HEK293 (cell line): ENCODE results near the gene SAMD4A.

ENCODE experiments used
- CTCF ChIA-PET: fragments of 350-600 bp; formaldehyde crosslinking; extraction: SDS; loops from one replicate; lab custom pipeline; 2021; ENCODE audit warnings: antibody characterized with exemption; lab: Yijun Ruan, JAX
- POLR2A ChIA-PET: fragments of 300-600 bp; formaldehyde crosslinking; extraction: SDS; loops from one replicate; lab custom pipeline; 2020; ENCODE audit warnings: antibody characterized with exemption, inconsistent platforms; lab: Yijun Ruan, JAX
- H3K27ac ChIP-seq: fragments of 200-500 bp; sonication (Bioruptor generic); 2 replicates; pipeline ENCODE4 v1.5.1; 2014; ENCODE audit warnings: low read depth, low read length, control low read depth, inconsistent platforms; ENCODE audit errors: extremely low read depth
- H3K36me3 ChIP-seq, 2 experiments: fragments of 200-500 bp in 1 of 2; sonication (Bioruptor generic) in 1 of 2; 1 replicate in 1 of 2; 2 replicates in 1 of 2; pipeline ENCODE4 v1.5.1; 2014 to 2017; ENCODE audit warnings: inconsistent platforms in 2 of 2, low read length in 2 of 2; ENCODE audit not compliant: control insufficient read depth in 2 of 2, insufficient read depth in 1 of 2
- H3K4me1 ChIP-seq: fragments of 200-500 bp; sonication (Bioruptor generic); 2 replicates; pipeline ENCODE4 v1.5.1; 2014; ENCODE audit warnings: mild to moderate bottlenecking, low read length, inconsistent platforms; ENCODE audit not compliant: control insufficient read depth, insufficient read depth
- H3K4me3 ChIP-seq: 2 replicates; pipeline ENCODE4 v1.5.1; 2011; ENCODE audit warnings: low read depth, mild to moderate bottlenecking, control low read depth, low read length, moderate library complexity
- H3K9me3 ChIP-seq: fragments of 200-500 bp; sonication (Bioruptor generic); 2 replicates; pipeline ENCODE4 v1.5.1; 2014; ENCODE audit warnings: low read depth, low read length, inconsistent platforms; ENCODE audit not compliant: control insufficient read depth, insufficient read depth
- GLIS1 ChIP-seq: fragments of 450-650 bp; formaldehyde crosslinking; IDR thresholded peaks from 2 replicates; pipeline ENCODE4 v1.5.1; 2016; ENCODE audit warnings: missing biosample characterization, missing genetic modification characterization
- IKZF3 ChIP-seq: fragments of 450-650 bp; IDR thresholded peaks from 2 replicates; pipeline ENCODE4 v1.5.0; 2018; ENCODE audit warnings: missing biosample characterization, mild to moderate bottlenecking, missing genetic modification characterization, moderate library complexity
- KLF1 ChIP-seq: fragments of 450-650 bp; formaldehyde crosslinking; IDR thresholded peaks from 2 replicates; pipeline ENCODE4 v1.5.1; 2016; ENCODE audit warnings: missing biosample characterization, missing genetic modification characterization
- YY2 ChIP-seq: fragments of 450-650 bp; formaldehyde crosslinking; IDR thresholded peaks from 2 replicates; pipeline ENCODE4 v1.5.1; 2016; ENCODE audit warnings: missing biosample characterization, missing genetic modification characterization
- ZFP3 ChIP-seq: fragments of 450-650 bp; formaldehyde crosslinking; IDR thresholded peaks from 2 replicates; pipeline ENCODE4 v1.5.1; 2016; ENCODE audit warnings: low read depth, missing biosample characterization, missing genetic modification characterization
- ZFP41 ChIP-seq: fragments of 450-650 bp; formaldehyde crosslinking; IDR thresholded peaks from 2 replicates; pipeline ENCODE4 v1.5.1; 2016; ENCODE audit warnings: missing biosample characterization, missing genetic modification characterization, borderline replicate concordance
- ZNF133 ChIP-seq: fragments of 450-650 bp; formaldehyde crosslinking; IDR thresholded peaks from 2 replicates; pipeline ENCODE4 v1.5.1; 2016; ENCODE audit warnings: missing biosample characterization, missing genetic modification characterization
- ZNF138 ChIP-seq: fragments of 450-650 bp; formaldehyde crosslinking; IDR thresholded peaks from 2 replicates; pipeline ENCODE4 v1.5.1; 2016; ENCODE audit warnings: missing biosample characterization, missing genetic modification characterization, borderline replicate concordance
- ZNF184 ChIP-seq: fragments of 450-650 bp; IDR thresholded peaks from 2 replicates; pipeline ENCODE4 v1.5.1; 2018; ENCODE audit warnings: missing biosample characterization, mild to moderate bottlenecking, missing genetic modification characterization
- ZNF19 ChIP-seq: fragments of 450-650 bp; formaldehyde crosslinking; IDR thresholded peaks from 2 replicates; pipeline ENCODE4; 2016; ENCODE audit warnings: missing biosample characterization, missing genetic modification characterization, low read depth
- ZNF239 ChIP-seq: fragments of 450-650 bp; formaldehyde crosslinking; IDR thresholded peaks from 2 replicates; pipeline ENCODE4 v1.5.1; 2016; ENCODE audit warnings: missing biosample characterization, missing genetic modification characterization
- ZNF292 ChIP-seq: fragments of 450-650 bp; formaldehyde crosslinking; IDR thresholded peaks from 2 replicates; pipeline ENCODE4 v1.5.1; 2016; ENCODE audit warnings: low read depth, missing biosample characterization, missing genetic modification characterization, borderline replicate concordance
- ZNF302 ChIP-seq: fragments of 450-650 bp; formaldehyde crosslinking; IDR thresholded peaks from 2 replicates; pipeline ENCODE4 v1.5.1; 2016; ENCODE audit warnings: missing biosample characterization, missing genetic modification characterization, low read depth
- ZNF394 ChIP-seq: fragments of 450-650 bp; formaldehyde crosslinking; IDR thresholded peaks from 2 replicates; pipeline ENCODE4 v1.5.1; 2016; ENCODE audit warnings: missing biosample characterization, missing genetic modification characterization, mild to moderate bottlenecking, moderate library complexity, borderline replicate concordance
- ZNF426 ChIP-seq: fragments of 450-650 bp; formaldehyde crosslinking; IDR thresholded peaks from 2 replicates; pipeline ENCODE4 v1.5.1; 2017; ENCODE audit warnings: missing biosample characterization, missing genetic modification characterization, mild to moderate bottlenecking, inconsistent platforms, moderate library complexity
- ZNF473 ChIP-seq: fragments of 450-650 bp; formaldehyde crosslinking; IDR thresholded peaks from 2 replicates; pipeline ENCODE4 v1.5.1; 2017; ENCODE audit warnings: missing biosample characterization, missing genetic modification characterization
- ZNF501 ChIP-seq: fragments of 450-650 bp; formaldehyde crosslinking; IDR thresholded peaks from 2 replicates; pipeline ENCODE4 v1.5.1; 2016; ENCODE audit warnings: missing biosample characterization, missing genetic modification characterization
- ZNF510 ChIP-seq: fragments of 450-650 bp; formaldehyde crosslinking; IDR thresholded peaks from 2 replicates; pipeline ENCODE4 v1.5.1; 2018; ENCODE audit warnings: mild to moderate bottlenecking, missing genetic modification characterization, missing biosample characterization; ENCODE audit not compliant: insufficient replicate concordance
- ZNF513 ChIP-seq: fragments of 450-650 bp; IDR thresholded peaks from 2 replicates; pipeline ENCODE4 v1.5.1; 2018; ENCODE audit warnings: missing biosample characterization, missing genetic modification characterization
- ZNF549 ChIP-seq: fragments of 450-650 bp; IDR thresholded peaks from 2 replicates; pipeline ENCODE4 v1.5.1; 2018; ENCODE audit warnings: missing biosample characterization, missing genetic modification characterization, mild to moderate bottlenecking, inconsistent platforms, moderate library complexity
- ZNF555 ChIP-seq: fragments of 450-650 bp; formaldehyde crosslinking; conservative IDR thresholded peaks from 2 replicates; pipeline ENCODE4 v1.5.1; 2017; ENCODE audit warnings: missing biosample characterization, mild to moderate bottlenecking, missing genetic modification characterization, inconsistent platforms
- ZNF596 ChIP-seq: fragments of 450-650 bp; IDR thresholded peaks from 2 replicates; pipeline ENCODE4 v1.5.0; 2018; ENCODE audit warnings: missing biosample characterization, mild to moderate bottlenecking, missing genetic modification characterization, moderate library complexity
- ZNF610 ChIP-seq: fragments of 450-650 bp; formaldehyde crosslinking; IDR thresholded peaks from 2 replicates; pipeline ENCODE4 v1.5.1; 2016; ENCODE audit warnings: missing biosample characterization, missing genetic modification characterization, borderline replicate concordance
- ZNF629 ChIP-seq: fragments of 450-650 bp; formaldehyde crosslinking; IDR thresholded peaks from 2 replicates; pipeline ENCODE4 v1.5.1; 2017; ENCODE audit warnings: missing biosample characterization, missing genetic modification characterization
- ZNF677 ChIP-seq: fragments of 450-650 bp; IDR thresholded peaks from 2 replicates; pipeline ENCODE4 v1.5.0; 2018; ENCODE audit warnings: missing biosample characterization, mild to moderate bottlenecking, missing genetic modification characterization, moderate library complexity
- TF ChIP-seq, protein P1 (sequence below): fragments of 450-650 bp; formaldehyde crosslinking; IDR thresholded peaks from 2 replicates; pipeline ENCODE4 v1.5.1; 2016; ENCODE audit warnings: missing biosample characterization, missing genetic modification characterization, low read depth
- TF ChIP-seq, protein P2 (sequence below): fragments of 450-650 bp; formaldehyde crosslinking; IDR thresholded peaks from 2 replicates; pipeline ENCODE4 v1.5.1; 2016; ENCODE audit warnings: missing biosample characterization, missing genetic modification characterization

The SAMD4A gene

DNA sequence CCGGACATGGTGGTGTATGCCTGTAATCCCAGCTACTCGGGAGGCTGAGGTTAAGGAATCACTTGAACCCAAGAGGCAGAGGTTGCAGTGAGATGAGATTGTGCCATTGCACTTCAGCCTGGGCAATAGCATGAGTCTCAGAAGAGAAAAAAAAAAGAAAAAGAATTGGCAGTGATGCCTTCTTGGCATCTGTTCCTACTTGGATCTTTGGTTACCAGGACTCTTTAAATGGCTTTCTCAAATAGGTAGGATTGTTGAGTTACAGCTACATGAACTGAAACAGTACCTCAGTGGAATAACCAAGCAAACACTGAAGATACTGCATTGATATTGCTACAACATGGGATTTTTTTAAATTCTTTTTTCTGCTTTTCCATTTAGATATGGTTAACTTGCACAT is 136.8 kb downstream of the SAMD4A start:
- H3K36me3 ChIP-seq, result no peaks in the 10 kb centered on the region
- ChIA-PET CTCF (no interaction called here), POLR2A (no interaction called here)
- H3K9me3 ChIP-seq, result no peaks in the 10 kb centered on the region
- H3K4me3 ChIP-seq, result no peak overlapping the region
- TF ChIP-seq ZNF426 (tag by site-specific recombination) (no peak), IKZF3 (no peak), KLF1 (tag by site-specific recombination) (no peak), ZNF629 (tag by site-specific recombination) (no peak), ZNF394 (tag by site-specific recombination) (no peak), ZNF473 (no peak), GLIS1 (tag by site-specific recombination) (no peak), ZNF513 (tag by site-specific recombination) (no peak), ZFP41 (tag by site-specific recombination) (no peak), ZNF677 (no peak)
- TF ChIP-seq, protein P1, sequence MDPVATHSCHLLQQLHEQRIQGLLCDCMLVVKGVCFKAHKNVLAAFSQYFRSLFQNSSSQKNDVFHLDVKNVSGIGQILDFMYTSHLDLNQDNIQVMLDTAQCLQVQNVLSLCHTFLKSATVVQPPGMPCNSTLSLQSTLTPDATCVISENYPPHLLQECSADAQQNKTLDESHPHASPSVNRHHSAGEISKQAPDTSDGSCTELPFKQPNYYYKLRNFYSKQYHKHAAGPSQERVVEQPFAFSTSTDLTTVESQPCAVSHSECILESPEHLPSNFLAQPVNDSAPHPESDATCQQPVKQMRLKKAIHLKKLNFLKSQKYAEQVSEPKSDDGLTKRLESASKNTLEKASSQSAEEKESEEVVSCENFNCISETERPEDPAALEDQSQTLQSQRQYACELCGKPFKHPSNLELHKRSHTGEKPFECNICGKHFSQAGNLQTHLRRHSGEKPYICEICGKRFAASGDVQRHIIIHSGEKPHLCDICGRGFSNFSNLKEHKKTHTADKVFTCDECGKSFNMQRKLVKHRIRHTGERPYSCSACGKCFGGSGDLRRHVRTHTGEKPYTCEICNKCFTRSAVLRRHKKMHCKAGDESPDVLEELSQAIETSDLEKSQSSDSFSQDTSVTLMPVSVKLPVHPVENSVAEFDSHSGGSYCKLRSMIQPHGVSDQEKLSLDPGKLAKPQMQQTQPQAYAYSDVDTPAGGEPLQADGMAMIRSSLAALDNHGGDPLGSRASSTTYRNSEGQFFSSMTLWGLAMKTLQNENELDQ, result no peak
- TF ChIP-seq, protein P2, sequence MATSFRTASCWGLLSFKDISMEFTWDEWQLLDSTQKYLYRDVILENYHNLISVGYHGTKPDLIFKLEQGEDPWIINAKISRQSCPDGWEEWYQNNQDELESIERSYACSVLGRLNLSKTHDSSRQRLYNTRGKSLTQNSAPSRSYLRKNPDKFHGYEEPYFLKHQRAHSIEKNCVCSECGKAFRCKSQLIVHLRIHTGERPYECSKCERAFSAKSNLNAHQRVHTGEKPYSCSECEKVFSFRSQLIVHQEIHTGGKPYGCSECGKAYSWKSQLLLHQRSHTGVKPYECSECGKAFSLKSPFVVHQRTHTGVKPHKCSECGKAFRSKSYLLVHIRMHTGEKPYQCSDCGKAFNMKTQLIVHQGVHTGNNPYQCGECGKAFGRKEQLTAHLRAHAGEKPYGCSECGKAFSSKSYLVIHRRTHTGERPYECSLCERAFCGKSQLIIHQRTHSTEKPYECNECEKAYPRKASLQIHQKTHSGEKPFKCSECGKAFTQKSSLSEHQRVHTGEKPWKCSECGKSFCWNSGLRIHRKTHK (tag by site-specific recombination), result no peak
- H3K4me1 ChIP-seq, result peaks cover 6% of the 10 kb centered on the region
- H3K27ac ChIP-seq, result no peak overlapping the region

DNA sequence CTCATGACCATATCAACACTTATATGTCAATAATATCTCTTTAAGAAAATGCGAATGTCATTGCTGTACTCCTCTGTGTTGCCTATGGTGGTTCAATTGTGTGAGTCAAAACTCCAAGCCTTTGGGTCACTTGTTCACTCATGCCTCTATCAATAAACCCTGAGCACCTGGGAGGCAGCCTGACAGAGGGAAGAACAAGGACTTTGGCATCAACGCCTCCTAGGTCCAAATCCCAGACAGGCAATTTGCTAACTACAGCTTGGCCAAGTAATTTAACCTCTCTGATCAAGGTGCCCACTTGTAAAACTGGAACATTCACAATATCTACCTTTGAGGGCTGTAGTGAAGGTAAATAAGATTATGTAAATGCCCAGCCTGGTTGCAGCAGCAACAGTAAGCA is 137.8 kb downstream of the SAMD4A start:
- Histone ChIP-seq H3K9me3 (no peaks in the 10 kb centered on the region), H3K4me3 (no peak overlapping the region), H3K27ac (no peak overlapping the region), H3K36me3 (no peaks in the 10 kb centered on the region), H3K4me1 (no peaks in the 10 kb centered on the region)
- ChIA-PET CTCF (interaction anchor here (1.2 to 1.7 kb wide), 2 partner anchors 13 to 69 kb away, joined by 3 to 11 read pairs; no protein-coding TSS in a partner anchor), POLR2A (no interaction called here)
- no peak for TF ChIP-seq ZNF596 (tag by site-specific recombination)

GRCh38 chr14:54706769-54707168 is 139.8 kb downstream of the SAMD4A start:
- Histone ChIP-seq H3K4me1 (no peaks in the 10 kb centered on the region), H3K4me3 (no peak overlapping the region), H3K27ac (no peak overlapping the region), H3K9me3 (no peaks in the 10 kb centered on the region), H3K36me3 (no peaks in the 10 kb centered on the region)
- CTCF ChIA-PET, result no interaction called here
- POLR2A ChIA-PET, result no interaction called here
- no peak for TF ChIP-seq YY2 (tag by site-specific recombination)
- no peak for TF ChIP-seq ZNF501
- no peak for TF ChIP-seq ZNF184
- no peak for TF ChIP-seq ZNF239
- no peak for TF ChIP-seq ZNF138
- no peak for TF ChIP-seq ZFP3
- TF ChIP-seq ZNF292, result no peak
- TF ChIP-seq ZNF549 (tag by site-specific recombination), result no peak
- no peak for TF ChIP-seq ZNF19
- TF ChIP-seq ZNF510, result no peak
- no peak for TF ChIP-seq ZNF610 (tag by site-specific recombination)
- no peak for TF ChIP-seq ZNF133
- no peak for TF ChIP-seq ZNF302 (tag by site-specific recombination)
- no peak for TF ChIP-seq ZNF555
